A549 (cell line): ENCODE measurements around the gene SERPINA3.

Experiments
- CEBPB ChIP-seq, 2 experiments: fragments of >200 bp in 1 of 2; sonication (Bioruptor Twin) in 1 of 2; formaldehyde crosslinking in 1 of 2; IDR thresholded peaks; 2 replicates each; pipeline ENCODE4 v1.6.1; 2012 to 2016
- MAZ ChIP-seq: fragments of 150-350 bp; IDR thresholded peaks from 2 replicates; pipeline ENCODE4 v1.6.1; 2014; ENCODE audit warnings: antibody characterized with exemption, low read depth, low read length, borderline replicate concordance
- TF ChIP-seq, protein P1 (sequence below): fragments of >200 bp; sonication (Bioruptor Twin); formaldehyde crosslinking; IDR thresholded peaks from 3 replicates; pipeline ENCODE4 v1.5.1; 2016

- TF ChIP-seq, protein P1, sequence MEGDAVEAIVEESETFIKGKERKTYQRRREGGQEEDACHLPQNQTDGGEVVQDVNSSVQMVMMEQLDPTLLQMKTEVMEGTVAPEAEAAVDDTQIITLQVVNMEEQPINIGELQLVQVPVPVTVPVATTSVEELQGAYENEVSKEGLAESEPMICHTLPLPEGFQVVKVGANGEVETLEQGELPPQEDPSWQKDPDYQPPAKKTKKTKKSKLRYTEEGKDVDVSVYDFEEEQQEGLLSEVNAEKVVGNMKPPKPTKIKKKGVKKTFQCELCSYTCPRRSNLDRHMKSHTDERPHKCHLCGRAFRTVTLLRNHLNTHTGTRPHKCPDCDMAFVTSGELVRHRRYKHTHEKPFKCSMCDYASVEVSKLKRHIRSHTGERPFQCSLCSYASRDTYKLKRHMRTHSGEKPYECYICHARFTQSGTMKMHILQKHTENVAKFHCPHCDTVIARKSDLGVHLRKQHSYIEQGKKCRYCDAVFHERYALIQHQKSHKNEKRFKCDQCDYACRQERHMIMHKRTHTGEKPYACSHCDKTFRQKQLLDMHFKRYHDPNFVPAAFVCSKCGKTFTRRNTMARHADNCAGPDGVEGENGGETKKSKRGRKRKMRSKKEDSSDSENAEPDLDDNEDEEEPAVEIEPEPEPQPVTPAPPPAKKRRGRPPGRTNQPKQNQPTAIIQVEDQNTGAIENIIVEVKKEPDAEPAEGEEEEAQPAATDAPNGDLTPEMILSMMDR = no peak
- no peak for TF ChIP-seq MAZ
- TF ChIP-seq CEBPB (IDR thresholded peaks at IDR 0.05) = no peak
These were observed 13.7 kb upstream of the SERPINA3 start for GRCh38 chr14:94598506-94598815.
